HUES48 (cell line): ENCODE measurements around the gene ADGB.

Experiments used
- H3K27ac ChIP-seq: one replicate; pipeline ENCODE4 v1.7.0; 2013; ENCODE audit warnings: low read depth, low read length, inconsistent platforms
- H3K27me3 ChIP-seq: 2 replicates; pipeline ENCODE4 v1.6.1; 2013; ENCODE audit warnings: mild to moderate bottlenecking, low read length; ENCODE audit not compliant: control insufficient read depth, insufficient read depth
- H3K36me3 ChIP-seq: 2 replicates; pipeline ENCODE4 v1.6.1; 2013; ENCODE audit warnings: low read length; ENCODE audit not compliant: control insufficient read depth, insufficient read depth
- H3K4me1 ChIP-seq: 2 replicates; pipeline ENCODE4 v1.6.1; 2013; ENCODE audit warnings: mild to moderate bottlenecking, low read length; ENCODE audit not compliant: control insufficient read depth, insufficient read depth
- H3K4me3 ChIP-seq: 2 replicates; pipeline ENCODE4 v1.5.1; 2013; ENCODE audit warnings: mild to moderate bottlenecking, low read depth, low read length
- H3K9ac ChIP-seq: 2 replicates; pipeline ENCODE4 v1.6.1; 2013; ENCODE audit warnings: mild to moderate bottlenecking, low read depth, low read length, moderate library complexity
- H3K9me3 ChIP-seq: 2 replicates; pipeline ENCODE4 v1.6.1; 2013; ENCODE audit warnings: low read length; ENCODE audit not compliant: control insufficient read depth, insufficient read depth

Gene ADGB

DNA sequence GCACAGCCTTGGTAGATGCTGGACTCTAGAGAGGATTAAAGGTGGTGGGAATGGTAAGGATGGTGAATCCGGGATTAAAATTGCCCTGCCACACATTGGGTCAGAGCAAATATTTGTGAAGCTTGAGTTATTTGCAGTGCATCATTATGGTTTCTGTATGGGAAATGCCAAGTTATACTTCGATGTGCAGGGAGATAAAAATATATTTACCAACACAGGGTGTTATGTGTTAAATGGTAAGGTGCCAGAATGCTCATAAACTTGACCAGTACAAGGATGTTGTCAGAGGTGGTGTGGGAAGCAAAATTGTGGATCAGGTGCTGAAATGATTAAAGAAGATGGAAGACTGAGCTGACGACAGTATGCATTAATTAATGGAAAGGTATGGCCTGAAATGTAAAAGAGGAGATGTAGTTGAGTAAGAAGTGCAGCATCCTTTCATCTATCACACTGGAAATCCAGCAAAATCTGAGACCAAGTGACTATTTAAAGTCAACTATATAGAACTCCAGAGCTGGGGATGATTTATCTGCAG lies 262.3 kb downstream of the ADGB start:
- Histone ChIP-seq H3K9ac (no peak overlapping the region), H3K4me3 (no peak overlapping the region), H3K27me3 (no peaks in the 10 kb centered on the region), H3K4me1 (peaks cover 8% of the 10 kb centered on the region; the same call in 1 of the 2 replicates), H3K27ac (no peak overlapping the region), H3K9me3 (no peaks in the 10 kb centered on the region), H3K36me3 (no peaks in the 10 kb centered on the region)

DNA sequence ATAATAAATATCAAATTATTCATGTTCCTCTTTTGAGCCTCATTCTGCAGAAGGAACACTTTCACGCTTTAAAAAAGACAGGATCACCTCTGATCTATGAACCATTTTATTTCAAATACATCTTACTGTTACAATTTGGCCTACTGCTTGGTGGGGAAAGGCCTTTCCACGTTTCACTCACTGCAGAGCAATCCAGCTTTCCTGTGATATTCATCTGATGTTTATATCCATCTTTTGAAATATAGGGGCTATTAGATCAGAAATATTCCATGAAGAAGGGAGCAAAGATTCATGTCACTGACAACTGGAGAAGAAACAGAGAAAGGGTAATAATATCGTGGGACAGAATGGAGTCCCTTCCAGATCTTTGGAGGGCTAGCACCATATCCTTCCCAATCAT lies 262.9 kb downstream of the ADGB start:
- H3K27ac ChIP-seq = no peak overlapping the region
- H3K36me3 ChIP-seq = no peaks in the 10 kb centered on the region
- no peaks in the 10 kb centered on the region for H3K9me3 ChIP-seq
- H3K9ac ChIP-seq = no peak overlapping the region
- H3K4me1 ChIP-seq = peaks cover 8% of the 10 kb centered on the region; the same call in 1 of the 2 replicates
- no peaks in the 10 kb centered on the region for H3K27me3 ChIP-seq
- H3K4me3 ChIP-seq = no peak overlapping the region

DNA sequence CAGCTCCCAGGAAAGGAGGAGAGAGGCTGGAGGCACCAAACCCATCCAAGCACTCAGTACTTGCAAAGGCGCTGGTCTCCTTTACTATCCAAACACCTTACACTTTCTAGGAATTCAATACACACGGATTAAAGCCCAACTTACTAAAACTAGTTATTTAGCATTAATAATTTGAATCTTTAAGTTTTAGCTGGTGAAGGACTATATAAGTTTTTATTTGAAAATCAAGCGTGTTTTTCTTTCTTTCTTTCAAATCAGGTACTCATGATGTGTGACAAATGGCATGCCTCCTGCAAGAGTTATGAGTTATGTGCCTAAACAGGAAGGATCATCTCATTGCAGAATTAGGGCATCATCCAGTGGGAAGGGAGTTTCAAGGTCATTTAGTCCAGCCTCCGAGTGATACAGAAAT lies 263.7 kb downstream of the ADGB start:
- Histone ChIP-seq H3K27ac (no peak overlapping the region), H3K36me3 (no peaks in the 10 kb centered on the region), H3K9ac (no peak overlapping the region), H3K4me1 (peaks cover 8% of the 10 kb centered on the region; the same call in 1 of the 2 replicates), H3K4me3 (no peak overlapping the region), H3K9me3 (no peaks in the 10 kb centered on the region), H3K27me3 (no peaks in the 10 kb centered on the region)

DNA sequence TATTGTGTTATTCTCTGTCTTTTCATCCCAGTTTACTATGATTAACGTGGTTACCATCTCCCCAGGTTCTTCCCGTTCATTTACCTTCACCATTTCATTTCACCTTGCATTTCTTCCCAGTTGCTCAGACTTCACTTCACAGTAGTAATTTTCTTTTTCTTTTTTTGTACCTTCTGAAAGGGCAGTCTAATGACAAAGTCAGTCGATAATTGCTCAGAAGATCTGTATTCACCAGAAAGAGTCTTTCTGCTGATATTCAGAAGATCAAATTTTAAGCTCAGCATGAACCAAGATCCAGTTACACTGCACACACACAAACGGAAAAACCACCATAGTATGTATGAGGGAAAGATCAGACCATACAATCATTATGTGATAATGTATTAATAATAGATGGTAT lies 265.5 kb downstream of the ADGB start:
- Histone ChIP-seq H3K9ac (no peak overlapping the region), H3K36me3 (no peaks in the 10 kb centered on the region), H3K9me3 (no peaks in the 10 kb centered on the region), H3K4me3 (no peak overlapping the region), H3K27me3 (no peaks in the 10 kb centered on the region), H3K4me1 (no peaks in the 10 kb centered on the region), H3K27ac (no peak overlapping the region)

DNA sequence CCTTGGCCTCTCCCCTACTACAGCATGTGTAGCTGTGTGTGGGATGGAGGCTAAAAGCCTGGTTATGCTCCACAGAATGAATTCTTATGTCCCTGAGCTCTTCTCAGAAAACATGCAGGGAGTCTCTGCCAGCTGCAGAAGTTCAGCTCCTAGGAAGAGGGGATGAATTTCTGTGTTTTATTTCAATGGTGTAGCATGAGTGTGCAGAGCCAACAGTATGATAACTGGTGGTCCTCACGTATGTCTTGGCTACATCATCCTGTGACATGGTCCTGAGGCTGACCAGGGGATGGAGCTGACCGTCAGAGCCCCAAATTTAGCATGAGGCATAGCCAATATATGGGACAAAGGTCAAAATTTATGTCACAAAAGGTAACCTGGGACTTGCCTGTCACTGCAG lies 266.1 kb downstream of the ADGB start:
- Histone ChIP-seq H3K4me3 (no peak overlapping the region), H3K9me3 (no peaks in the 10 kb centered on the region), H3K27ac (no peak overlapping the region), H3K27me3 (no peaks in the 10 kb centered on the region), H3K4me1 (no peaks in the 10 kb centered on the region), H3K36me3 (no peaks in the 10 kb centered on the region), H3K9ac (no peak overlapping the region)
